ENCODE data around the gene SSR4.

DNA sequence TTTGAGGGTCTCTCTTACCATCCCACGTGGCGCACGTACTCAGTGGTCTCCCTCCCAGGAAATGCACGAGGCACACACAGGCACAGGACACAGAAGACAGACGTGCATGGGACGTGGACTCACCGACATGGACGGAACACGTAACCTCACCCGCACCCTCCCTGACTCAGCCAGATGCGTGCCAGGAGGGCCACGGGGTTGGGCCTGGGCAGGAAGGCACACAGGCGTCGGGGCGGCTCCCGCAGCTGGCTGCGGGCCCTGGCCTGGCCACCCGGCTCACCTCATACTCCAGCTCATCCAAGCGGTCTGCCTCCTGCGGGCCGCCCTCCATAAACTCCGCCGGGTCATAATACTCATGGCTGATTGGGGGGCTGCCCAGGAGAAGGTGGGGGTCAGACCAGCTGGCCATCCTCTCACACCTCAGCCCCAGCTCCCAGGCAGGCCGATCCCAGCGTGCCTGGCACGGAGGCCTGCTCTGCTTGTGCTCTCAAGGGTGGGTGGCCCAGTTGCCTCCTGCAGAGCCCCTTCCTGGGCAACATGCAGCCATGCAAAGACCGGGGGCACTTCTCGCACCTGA is 12.6 kb downstream of the SSR4 start:
- no peak for TF ChIP-seq GABPA (IDR thresholded peaks at IDR 0.05 in 1 of 2, conservative IDR thresholded peaks at IDR 0.05 in 1 of 2)
- TF ChIP-seq, protein P1, sequence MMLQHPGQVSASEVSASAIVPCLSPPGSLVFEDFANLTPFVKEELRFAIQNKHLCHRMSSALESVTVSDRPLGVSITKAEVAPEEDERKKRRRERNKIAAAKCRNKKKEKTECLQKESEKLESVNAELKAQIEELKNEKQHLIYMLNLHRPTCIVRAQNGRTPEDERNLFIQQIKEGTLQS (IDR thresholded peaks at IDR 0.05): no peak
- TF ChIP-seq, protein P2, sequence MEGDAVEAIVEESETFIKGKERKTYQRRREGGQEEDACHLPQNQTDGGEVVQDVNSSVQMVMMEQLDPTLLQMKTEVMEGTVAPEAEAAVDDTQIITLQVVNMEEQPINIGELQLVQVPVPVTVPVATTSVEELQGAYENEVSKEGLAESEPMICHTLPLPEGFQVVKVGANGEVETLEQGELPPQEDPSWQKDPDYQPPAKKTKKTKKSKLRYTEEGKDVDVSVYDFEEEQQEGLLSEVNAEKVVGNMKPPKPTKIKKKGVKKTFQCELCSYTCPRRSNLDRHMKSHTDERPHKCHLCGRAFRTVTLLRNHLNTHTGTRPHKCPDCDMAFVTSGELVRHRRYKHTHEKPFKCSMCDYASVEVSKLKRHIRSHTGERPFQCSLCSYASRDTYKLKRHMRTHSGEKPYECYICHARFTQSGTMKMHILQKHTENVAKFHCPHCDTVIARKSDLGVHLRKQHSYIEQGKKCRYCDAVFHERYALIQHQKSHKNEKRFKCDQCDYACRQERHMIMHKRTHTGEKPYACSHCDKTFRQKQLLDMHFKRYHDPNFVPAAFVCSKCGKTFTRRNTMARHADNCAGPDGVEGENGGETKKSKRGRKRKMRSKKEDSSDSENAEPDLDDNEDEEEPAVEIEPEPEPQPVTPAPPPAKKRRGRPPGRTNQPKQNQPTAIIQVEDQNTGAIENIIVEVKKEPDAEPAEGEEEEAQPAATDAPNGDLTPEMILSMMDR (IDR thresholded peaks at IDR 0.05; ENCODE audit: low read depth, low read length, missing input control): no peak

All from liver (tissue), 3 donors.